Sigmoid colon (tissue), 7 donors: ENCODE results near the gene HIVEP3. TPM values are rescaled to one million over a fixed set of nuclear protein-coding genes. Genes with fewer than 3 reads are reported as not detected.

Experiments used
- DNase-seq: peaks from one replicate; pipeline ENCODE4 v3.0.0-alpha.2; 2019
- H3K27ac ChIP-seq, 4 donors: fragments of 200-600 bp; sonication (generic); one replicate each; pipeline ENCODE4 v1.5.1; 2016 to 2019; ENCODE audit warnings: mild to moderate bottlenecking in 1 of 4
- H3K27me3 ChIP-seq, 3 donors: fragments of 200-600 bp; sonication (generic); one replicate each; pipeline ENCODE4 v1.5.1; 2019; ENCODE audit warnings: mild to moderate bottlenecking in 1 of 3
- H3K36me3 ChIP-seq, 4 donors: fragments of 200-600 bp; sonication (generic); one replicate each; pipeline ENCODE4 v1.5.1; 2016 to 2019
- H3K4me1 ChIP-seq, 4 donors: fragments of 200-600 bp; sonication (generic); one replicate each; pipeline ENCODE4 v1.5.1; 2017 to 2019
- H3K4me3 ChIP-seq, 4 donors: fragments of 200-600 bp; sonication (generic); one replicate each; pipeline ENCODE4 v1.5.1; 2017 to 2019; ENCODE audit warnings: mild to moderate bottlenecking in 2 of 4, moderate library complexity in 1 of 4
- H3K9me3 ChIP-seq, 4 donors: fragments of 200-600 bp in 3 of 4; sonication (generic) in 3 of 4; one replicate each; pipeline versions ENCODE4 v1.5.1 to v1.6.1; 2013 to 2019
- CTCF ChIP-seq, 4 experiments: fragments of 450-650 bp in 3 of 4; fragments of 200-600 bp in 1 of 4; IDR thresholded peaks; one replicate each; pipeline ENCODE4 v1.5.1; 2016 to 2019; ENCODE audit warnings: antibody characterized with exemption in 4 of 4, mild to moderate bottlenecking in 3 of 4, moderate library complexity in 2 of 4
- EP300 ChIP-seq, 4 donors: sonication (generic); formaldehyde crosslinking; IDR thresholded peaks; one replicate each; pipeline ENCODE4 v1.6.1; 2017; ENCODE audit warnings: antibody characterized with exemption in 4 of 4
- POLR2A ChIP-seq, 2 donors: fragments of 450-650 bp; IDR thresholded peaks; one replicate each; pipeline ENCODE4 v1.6.1; 2016; ENCODE audit warnings: antibody characterized with exemption in 2 of 2, mild to moderate bottlenecking in 2 of 2, moderate library complexity in 2 of 2
- POLR2AphosphoS5 ChIP-seq, 4 donors: sonication (generic); formaldehyde crosslinking; IDR thresholded peaks; one replicate each; pipeline ENCODE4 v1.6.1; 2017; ENCODE audit warnings: antibody characterized with exemption in 4 of 4
- WGBS, 2 donors: extraction: QIAGEN DNeasy Blood & Tissue Kit; methylation state at CpG; one replicate each; pipeline ENCODE4 v1.1.7; 2013; 5-methylcytosine and 5-hydroxymethylcytosine counted together
- intact Hi-C: fragments of 100-400 bp; cut with DNase I; formaldehyde crosslinking; loops from one replicate; pipeline ENCODE4 v1.15.1; 2023
- polyA plus RNA-seq, 3 donors: library from polyadenylated mRNA; stranded (reverse); fragments of 200-250 nt; gene quantifications; one replicate each; pipeline ENCODE4 v1.2.3, GENCODE V29; 2013
- total RNA-seq, 4 donors: library from RNA; depleted of rRNA; stranded (reverse); fragments of >200 nt; gene quantifications; one replicate each; pipeline ENCODE4 v1.1.0, GENCODE V29; 2016
- donor health status: healthy with polysubstance abuse.
- donor health status: Bipolar disorder and iron deficiency.
- donor health status: healthy.

HIVEP3 gene
- total and polyA plus RNA-seq, 7 donors = 1.4 to 7.8 (median 3.2) TPM

- Histone ChIP-seq H3K4me3 (no peak overlapping the region), H3K36me3 (no peaks in the 10 kb centered on the region), H3K27me3 (no peaks in the 10 kb centered on the region), H3K9me3 (no peaks in the 10 kb centered on the region), H3K27ac (no peak overlapping the region), H3K4me1 (peaks cover 0 to 20% (median 14%) of the 10 kb centered on the region in 4 donors)
- WGBS, 2 donors = 92 to 94% methylated on average over 9 of the region's 9 CpGs
- peak; percentile 15 for DNase-seq
- TF ChIP-seq EP300 (IDR thresholded peaks at IDR 0.05) (no peak), CTCF (IDR thresholded peaks at IDR 0.05) (no peak), POLR2AphosphoS5 (IDR thresholded peaks at IDR 0.05) (no peak), POLR2A (IDR thresholded peaks at IDR 0.05) (no peak)
- intact Hi-C loops = no loop called here
Measured at GRCh38 chr1:41538741-41539417, 379.8 kb downstream of the HIVEP3 start.

GRCh38 chr1:41537788-41538351 lies 380.9 kb downstream of the HIVEP3 start:
- 17 to 45% methylated on average over 10 of the region's 10 CpGs for WGBS, 2 donors
- TF ChIP-seq POLR2AphosphoS5 (IDR thresholded peaks at IDR 0.05) (peak in 1 of 4 donors; percentile 35), CTCF (IDR thresholded peaks at IDR 0.05) (no peak), POLR2A (IDR thresholded peaks at IDR 0.05) (no peak)
- no peak overlapping the region for H3K27ac ChIP-seq
- H3K9me3 ChIP-seq = no peaks in the 10 kb centered on the region
- peaks cover 0 to 20% (median 14%) of the 10 kb centered on the region in 4 donors for H3K4me1 ChIP-seq
- H3K36me3 ChIP-seq = no peaks in the 10 kb centered on the region
- intact Hi-C loops = no loop called here
- peak; percentile 71 for DNase-seq
- H3K27me3 ChIP-seq = no peaks in the 10 kb centered on the region
- H3K4me3 ChIP-seq = no peak overlapping the region

GRCh38 chr1:41537251-41537650 lies 381.5 kb downstream of the HIVEP3 start:
- WGBS, 2 donors = 65 to 85% methylated on average over 6 of the region's 6 CpGs

GRCh38 chr1:41536361-41536802 lies 382.3 kb downstream of the HIVEP3 start:
- H3K27me3 ChIP-seq = no peaks in the 10 kb centered on the region
- WGBS, 2 donors = 85 to 86% methylated on average over 4 of the region's 4 CpGs
- peak; percentile 40 for DNase-seq
- no peaks in the 10 kb centered on the region for H3K9me3 ChIP-seq
- H3K4me1 ChIP-seq = peaks cover 0 to 20% (median 14%) of the 10 kb centered on the region in 4 donors
- TF ChIP-seq POLR2AphosphoS5 (IDR thresholded peaks at IDR 0.05) = no peak
- no peak for TF ChIP-seq POLR2A (IDR thresholded peaks at IDR 0.05)
- TF ChIP-seq CTCF (IDR thresholded peaks at IDR 0.05) = no peak
- no peak for TF ChIP-seq EP300 (IDR thresholded peaks at IDR 0.05)
- no peak overlapping the region for H3K4me3 ChIP-seq
- H3K27ac ChIP-seq = no peak overlapping the region
- H3K36me3 ChIP-seq = no peaks in the 10 kb centered on the region
- intact Hi-C loops = no loop called here

More at GRCh38 chr1:41537251-41537650, 381.5 kb downstream of the HIVEP3 start:
- Histone ChIP-seq H3K4me3 (no peak overlapping the region), H3K9me3 (no peaks in the 10 kb centered on the region), H3K27ac (no peak overlapping the region), H3K27me3 (no peaks in the 10 kb centered on the region), H3K36me3 (no peaks in the 10 kb centered on the region), H3K4me1 (peaks cover 0 to 20% (median 14%) of the 10 kb centered on the region in 4 donors)
- intact Hi-C loops = no loop called here
- no peak for TF ChIP-seq POLR2AphosphoS5 (IDR thresholded peaks at IDR 0.05)
- TF ChIP-seq EP300 (IDR thresholded peaks at IDR 0.05) = no peak
- TF ChIP-seq POLR2A (IDR thresholded peaks at IDR 0.05) = no peak
- TF ChIP-seq CTCF (IDR thresholded peaks at IDR 0.05) = no peak
- DNase-seq = peak; percentile 29
